Right kidney (tissue), 1 donor: ENCODE results near the gene YWHAG.
"Not testable (repeated sequence)": the region's sequence is repeated elsewhere in the genome, so short reads cannot be mapped to it uniquely, and the experiment has no call there.

Experiments
- DNase-seq: peaks from one replicate; pipeline ENCODE4 v3.0.0-alpha.2; 2016

Gene YWHAG

DNA sequence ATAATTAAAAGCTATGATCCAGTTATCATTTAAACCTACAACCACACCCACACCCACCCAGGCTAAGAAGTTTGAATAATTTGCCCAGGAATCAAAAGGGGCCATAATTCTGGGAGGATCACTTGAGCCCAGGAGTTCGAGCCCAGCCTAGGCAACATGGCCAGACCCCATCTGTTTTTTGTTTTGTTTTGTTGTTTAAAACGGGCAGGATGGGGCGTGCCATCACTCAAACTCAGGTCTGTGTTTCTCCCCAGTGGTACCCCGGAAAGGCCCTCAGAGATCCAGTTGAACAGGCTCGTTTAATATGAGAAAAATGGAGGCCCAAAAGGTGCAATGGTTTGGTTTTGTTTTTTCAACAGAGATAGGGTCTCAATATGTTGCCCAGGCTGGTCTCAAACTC lies 33.0 kb downstream of the YWHAG start:
- DNase-seq: no peak

DNA sequence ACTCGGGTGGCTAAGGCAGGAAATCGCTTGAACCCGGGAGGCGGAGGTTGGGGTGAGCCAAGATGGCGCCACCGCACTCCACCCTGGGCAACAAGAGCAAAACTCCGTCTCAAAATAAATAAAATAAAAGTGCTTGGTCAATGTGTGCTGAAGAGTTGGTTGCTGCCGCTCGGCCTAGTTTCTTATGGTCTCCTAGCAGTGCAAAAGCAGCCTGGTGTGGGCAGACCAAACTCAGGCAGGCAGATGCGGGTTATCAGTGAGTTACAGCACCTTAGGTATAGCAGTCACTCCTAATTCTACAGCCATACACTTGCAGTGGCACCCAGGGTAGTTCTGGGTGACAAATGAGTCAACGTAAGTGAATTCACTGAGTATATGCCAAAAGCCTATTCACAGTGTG lies 33.7 kb downstream of the YWHAG start:
- no peak for DNase-seq

DNA sequence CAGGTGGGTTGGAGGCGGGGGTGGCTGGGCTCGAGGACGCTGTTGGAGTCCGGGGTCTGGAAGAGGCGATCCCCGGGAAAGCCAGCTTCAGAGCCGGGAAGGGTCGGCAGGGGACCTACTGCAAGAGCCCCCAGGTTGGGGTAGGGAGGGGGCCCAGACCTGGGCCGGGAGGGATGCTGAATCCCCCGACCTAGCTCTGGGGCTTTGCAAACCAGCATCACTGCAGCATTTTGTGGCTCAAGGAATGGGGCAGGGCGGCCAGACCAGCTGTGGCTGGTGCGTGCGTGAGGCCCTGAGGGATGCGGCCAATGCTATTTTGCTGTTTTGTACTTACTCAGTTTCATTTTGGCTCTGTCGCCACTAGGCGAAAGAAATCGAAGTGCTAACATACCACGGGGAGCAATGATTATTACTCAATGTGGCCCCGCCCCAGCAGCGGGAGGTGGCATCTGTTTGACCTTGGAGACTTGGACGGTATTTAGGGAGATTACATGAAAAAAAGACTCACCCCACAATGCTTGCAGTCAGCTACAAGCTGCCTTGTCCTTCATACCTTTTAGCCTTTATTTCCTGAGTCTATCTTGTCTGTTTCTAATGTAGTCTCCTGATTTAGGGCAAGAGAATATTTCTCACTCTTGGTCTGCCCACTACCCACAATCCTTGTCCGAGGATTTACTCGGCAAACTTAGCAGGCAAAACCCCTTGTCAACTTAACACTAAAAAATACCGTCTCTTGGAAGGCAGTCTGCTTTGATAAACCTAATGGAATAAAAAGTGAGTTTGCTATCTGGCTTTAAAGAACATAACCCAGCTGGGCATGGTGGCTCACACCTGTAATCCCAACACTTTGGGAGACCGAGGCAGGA lies 40.1 kb downstream of the YWHAG start:
- no peak for DNase-seq

DNA sequence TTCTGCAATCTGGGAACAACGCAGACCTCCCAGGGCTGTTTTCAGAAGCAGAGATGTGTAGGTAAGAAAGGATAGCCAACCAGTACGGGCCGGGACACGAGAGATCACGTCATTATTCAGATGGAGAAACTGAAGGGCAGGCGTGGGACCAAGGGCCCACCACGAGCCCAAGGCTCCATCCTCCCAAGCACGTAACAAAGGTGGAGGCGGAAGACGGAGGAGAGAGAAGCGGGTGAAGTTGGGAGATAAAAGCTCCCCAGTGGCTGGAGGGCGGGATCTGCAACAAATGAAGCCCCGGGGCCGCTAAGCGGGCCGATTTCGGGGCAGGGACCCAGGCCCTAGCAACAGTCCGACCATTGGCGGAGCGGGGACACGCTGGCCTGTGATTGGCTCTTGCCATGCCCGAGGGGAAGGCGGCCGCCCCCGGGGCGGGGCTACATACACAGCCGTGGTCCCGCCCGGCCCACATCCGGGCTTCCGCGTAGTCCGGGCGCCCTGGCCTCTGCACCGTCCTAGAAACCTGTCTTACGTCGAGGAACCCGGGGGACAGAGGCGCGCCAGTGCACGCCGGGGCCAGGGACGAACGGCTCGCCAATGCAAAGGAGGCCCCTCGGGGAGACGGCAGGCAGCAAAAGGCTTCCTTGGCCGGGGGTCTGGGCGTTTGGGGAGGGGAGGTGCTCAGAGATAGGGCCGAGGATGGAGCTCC lies 40.9 kb downstream of the YWHAG start:
- DNase-seq: peak; percentile 93

DNA sequence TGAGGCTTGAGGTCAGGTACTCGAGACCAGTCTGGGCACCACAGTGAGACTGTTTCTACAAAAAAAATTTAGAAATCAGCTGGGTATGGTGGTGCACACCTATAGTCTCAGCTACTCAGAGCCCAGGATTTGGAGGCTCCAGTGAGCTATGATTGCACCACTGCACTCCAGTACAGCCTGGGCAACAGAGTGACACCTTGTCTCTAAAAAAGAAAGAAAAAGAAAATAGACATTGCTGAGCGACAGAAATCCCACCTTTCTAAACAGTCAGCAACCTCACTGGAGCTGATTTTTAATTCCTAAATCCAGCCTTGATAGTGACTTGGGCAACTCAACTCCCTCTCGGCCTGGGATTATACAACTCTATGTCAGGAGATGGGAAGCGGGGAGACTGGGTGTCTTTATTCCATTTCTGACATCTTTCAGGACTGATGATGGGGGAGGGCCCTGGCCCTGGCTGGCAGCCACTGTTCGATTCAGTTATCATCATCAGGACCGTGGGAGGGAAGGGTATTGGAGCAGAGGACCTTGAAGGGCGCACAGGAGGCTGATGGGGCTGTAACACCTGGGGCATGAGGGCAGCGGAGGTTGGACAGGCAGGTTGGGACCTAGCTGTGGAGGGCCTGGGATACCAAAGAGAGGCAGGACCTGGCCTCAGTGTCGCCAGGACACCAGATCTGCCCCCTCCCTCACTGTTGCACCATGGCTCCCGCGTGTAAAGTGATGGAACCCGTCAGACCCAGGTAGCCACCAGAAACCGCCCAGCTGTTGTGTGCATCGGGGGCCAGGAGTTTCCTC lies 41.6 kb downstream of the YWHAG start:
- no peak for DNase-seq

DNA sequence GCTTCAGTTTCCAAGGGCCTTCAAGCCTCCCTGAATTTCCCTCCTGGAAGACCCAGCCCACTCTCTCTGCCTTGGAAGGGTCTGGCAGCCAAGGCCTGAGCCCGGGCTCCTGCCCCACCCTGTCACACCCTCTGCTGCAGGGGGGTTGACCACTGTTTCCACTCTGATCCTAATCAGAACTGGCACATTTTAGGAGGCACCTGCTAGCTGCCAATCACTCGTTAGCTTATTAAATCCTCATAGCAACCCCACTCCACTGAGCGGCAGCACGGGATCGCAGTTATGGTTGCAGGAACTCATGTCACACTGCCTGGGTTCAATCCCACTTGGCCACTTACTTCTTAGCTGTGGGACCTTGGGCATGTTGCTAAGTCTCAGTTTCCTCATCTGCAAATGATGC lies 43.4 kb downstream of the YWHAG start:
- DNase-seq: no peak

DNA sequence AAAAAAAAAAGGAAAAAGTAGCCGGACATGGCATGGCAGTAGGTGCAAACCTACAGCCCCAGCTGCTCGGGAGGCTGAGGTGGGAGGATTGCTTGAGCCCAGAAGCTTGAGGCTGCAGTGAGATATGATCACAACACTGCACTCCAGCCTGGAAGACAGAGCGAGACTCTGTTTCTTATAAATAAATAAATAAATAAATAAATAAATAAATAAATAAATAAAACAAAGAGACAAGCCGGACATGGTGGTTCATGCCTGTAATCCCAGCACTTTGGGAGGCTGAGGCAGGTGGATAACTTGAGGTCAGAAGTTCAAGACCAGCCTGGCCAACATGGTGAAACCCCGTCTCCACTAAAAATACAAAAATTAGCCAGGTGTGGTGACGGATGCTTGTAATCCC lies 44.1 kb downstream of the YWHAG start:
- DNase-seq: not testable (repeated sequence)

DNA sequence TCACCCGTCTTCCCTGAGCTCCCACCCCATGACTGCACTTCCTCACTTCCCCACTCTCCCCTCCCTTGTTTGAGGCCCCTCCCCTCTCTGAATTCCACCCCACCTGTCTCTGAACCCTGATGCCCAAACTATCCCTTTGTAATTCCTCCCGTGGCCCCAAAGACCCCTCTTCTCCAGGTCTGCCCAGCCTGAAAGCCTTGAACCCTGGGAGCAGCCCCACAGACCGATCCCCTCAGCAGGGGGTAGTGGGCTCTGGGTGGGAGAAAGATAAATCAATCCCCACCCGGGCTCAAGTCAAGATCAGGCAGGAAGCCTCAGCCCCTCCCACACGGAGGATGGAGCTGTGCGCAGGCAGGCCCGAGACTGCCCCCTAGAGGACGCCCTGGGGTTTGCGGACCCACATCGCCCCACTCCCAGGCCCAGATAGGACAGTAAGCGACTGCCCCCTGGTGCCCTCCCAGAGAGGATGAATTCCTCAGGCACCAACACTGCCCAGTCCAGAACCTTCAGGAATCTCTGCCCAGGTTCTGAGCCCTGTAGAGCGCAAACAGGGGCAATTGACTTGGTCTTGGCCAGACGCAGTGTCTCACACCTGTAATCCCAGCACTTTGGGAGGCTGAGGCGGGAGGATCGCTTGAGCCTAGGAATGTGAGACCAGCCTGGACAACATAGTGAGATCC lies 44.6 kb downstream of the YWHAG start:
- DNase-seq: peak; percentile 81

DNA sequence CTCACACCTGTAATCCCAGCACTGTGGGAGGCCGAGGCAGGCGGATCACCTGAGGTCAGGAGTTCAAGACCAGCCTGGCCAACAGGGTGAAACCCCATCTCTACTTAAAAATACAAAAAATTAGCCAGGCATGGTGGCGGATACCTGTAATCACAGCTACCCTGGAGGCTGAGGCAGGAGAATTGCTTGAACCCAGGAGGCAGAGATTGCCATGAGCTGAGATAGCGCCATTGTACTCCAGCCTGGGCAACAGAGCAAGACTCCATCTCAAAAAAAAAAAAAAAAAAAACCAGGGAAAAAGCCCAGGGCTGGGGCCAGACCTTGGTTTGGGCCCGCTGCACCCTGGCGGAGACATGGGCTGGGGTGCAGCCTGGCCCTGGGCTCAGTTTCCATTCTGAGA lies 47.0 kb downstream of the YWHAG start:
- DNase-seq: not testable (repeated sequence)

DNA sequence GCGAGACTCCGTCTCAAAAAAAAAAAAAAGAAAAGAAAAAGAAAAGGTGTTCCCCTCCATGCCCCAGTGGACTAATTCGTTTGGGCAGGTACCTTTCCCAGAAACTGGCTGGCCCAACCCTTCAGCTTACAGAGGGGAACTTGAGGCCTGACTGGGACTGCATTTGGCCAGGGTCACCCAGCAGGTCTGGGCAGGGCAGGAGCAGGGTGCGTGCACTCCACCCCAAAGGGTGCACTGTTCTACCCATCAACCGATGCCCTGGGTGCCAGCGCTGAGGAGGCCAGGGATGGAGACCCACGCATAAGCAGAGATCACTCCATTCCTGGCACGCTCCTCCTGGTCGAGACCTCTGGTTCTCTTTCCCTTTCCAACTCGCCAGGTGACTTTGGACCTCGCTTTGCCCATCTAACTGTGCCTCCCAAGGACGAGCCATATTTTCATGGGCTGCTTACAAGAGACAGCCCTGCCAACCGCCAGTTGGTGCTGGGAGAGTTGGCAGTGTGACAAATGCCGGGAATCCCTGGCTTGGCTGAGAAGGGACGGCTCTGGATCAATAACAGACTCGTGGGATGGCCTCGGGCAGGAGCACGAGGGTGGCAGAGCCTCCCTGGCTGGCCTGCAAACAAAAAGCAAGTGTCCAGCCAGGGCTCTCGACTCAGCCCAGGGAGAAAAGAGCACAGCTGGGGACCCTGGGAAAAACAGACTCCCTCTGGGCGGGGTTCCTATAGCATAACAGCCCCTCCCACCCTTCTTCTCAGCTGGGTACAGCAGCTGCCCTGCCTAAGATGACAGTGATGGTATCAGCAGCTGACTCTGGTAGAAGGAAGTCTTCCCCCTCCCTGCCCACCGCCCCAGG lies 48.5 kb downstream of the YWHAG start:
- no peak for DNase-seq

DNA sequence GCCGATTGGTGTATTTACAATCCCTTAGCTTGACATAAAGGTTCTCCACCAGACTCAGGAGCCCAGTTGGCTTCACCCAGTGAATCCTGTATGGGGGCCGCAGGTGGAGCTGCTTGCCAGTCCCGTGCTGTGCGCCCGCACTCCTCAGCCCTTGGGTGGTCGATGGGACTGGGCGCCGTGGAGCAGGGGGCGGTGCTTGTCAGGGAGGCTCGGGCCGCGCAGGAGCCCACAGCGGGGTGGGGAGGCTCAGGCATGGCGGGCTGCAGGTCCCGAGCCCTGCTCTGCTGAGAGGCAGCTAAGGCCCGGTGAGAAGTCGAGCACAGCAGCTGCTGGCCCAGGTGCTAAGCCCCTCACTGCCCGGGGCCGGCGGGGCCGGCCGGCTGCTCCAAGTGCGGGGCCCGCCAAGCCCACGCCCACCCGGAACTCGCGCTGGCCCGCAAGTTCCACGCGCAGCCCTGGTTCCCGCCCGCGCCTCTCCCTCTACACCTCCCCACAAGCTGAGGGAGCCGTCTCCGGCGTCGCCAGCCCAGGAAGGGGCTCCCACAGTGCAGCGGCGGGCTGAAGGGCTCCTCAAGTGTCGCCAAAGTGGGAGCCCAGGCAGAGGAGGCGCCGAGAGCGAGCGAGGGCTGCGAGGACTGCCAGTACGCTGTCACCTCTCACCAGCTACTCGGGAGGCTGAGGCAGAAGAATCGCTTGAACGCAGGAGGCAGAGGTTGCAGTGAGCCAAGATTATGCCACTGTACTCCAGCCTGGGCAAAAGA lies 49.3 kb downstream of the YWHAG start:
- DNase-seq: not testable (repeated sequence)

DNA sequence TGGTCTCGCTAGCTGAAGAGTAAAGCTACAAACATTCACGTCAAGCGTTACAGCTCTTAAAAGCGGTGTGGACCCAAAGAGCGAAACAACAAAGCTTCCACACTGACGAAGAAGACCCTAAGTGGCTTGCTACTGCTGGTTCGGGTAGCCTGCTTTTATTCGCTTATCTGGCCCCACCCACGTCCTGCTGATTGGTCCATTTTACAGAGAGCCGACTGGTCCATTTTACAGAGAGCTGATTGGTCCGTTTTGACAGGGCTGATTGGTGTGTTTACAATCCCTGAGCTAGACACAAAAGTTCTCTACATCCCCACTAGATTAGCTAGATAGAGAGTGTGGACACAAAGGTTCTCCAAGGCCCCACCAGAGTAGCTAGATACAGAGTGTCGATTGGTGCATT lies 49.9 kb downstream of the YWHAG start:
- not testable (repeated sequence) for DNase-seq

DNA sequence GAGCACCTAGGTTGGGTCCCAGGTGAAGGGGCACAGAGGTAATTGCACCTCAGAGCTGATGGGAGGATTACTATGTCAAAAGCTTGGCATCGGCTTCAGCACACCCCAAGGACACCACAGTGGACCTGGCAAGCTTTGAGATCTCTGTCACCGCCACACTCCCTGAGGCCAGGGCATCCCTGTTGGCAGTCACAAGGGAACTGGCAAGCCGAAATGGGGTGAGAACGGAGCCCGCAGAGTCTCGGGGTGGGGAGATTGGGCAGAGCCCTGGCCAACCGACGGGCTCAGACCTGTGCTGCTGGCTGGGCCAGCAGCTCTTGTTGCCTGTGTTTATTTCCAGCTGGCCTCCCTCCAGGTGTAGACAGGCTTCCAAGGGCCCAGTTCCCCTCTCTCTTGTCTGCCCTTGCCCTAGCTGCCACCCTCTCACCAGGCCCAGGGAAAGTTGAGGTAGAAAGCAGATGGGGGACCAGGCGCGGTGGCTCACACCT lies 53.9 kb downstream of the YWHAG start:
- no peak for DNase-seq

DNA sequence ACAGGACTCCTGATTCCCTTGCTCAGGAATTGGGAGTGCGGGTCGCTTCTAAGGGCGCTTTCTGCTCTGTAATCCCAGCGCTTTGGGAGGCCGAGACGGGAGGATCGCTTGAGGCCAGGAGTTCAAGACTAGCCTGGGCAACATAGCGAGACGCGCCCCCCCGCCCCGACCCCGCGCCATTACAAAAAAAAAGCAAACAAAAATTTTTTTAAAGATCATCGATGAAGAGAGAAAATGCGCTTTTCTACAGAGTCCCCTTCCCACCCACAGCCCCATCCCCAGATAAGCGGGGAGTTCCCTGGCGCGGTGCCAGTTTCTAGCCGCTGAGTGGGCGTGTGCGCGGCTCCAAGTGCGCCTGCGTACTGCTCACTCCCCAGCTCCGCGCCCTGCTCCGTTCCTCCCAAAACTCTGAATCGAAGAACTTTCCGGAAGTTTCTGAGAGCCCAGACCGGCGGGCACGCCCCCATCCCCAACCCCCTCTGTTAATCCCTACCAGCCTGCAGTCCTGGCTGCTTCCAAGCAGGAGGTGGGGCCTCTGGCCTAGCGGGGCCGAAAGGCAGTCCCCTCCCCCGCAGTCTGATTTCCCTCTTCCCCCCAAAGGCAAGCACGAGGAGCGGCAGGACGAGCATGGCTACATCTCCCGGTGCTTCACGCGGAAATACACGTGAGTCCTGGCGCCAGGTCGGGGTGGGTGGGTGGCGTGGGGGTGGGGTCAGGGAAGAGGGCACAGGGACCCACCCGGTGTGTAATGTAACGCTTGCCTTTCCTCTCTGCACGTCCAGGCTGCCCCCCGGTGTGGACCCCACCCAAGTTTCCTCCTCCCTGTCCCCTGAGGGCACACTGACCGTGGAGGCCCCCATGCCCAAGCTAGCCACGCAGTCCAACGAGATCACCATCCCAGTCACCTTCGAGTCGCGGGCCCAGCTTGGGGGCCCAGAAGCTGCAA lies 55.3 kb downstream of the YWHAG start:
- DNase-seq: peak; percentile 87

DNA sequence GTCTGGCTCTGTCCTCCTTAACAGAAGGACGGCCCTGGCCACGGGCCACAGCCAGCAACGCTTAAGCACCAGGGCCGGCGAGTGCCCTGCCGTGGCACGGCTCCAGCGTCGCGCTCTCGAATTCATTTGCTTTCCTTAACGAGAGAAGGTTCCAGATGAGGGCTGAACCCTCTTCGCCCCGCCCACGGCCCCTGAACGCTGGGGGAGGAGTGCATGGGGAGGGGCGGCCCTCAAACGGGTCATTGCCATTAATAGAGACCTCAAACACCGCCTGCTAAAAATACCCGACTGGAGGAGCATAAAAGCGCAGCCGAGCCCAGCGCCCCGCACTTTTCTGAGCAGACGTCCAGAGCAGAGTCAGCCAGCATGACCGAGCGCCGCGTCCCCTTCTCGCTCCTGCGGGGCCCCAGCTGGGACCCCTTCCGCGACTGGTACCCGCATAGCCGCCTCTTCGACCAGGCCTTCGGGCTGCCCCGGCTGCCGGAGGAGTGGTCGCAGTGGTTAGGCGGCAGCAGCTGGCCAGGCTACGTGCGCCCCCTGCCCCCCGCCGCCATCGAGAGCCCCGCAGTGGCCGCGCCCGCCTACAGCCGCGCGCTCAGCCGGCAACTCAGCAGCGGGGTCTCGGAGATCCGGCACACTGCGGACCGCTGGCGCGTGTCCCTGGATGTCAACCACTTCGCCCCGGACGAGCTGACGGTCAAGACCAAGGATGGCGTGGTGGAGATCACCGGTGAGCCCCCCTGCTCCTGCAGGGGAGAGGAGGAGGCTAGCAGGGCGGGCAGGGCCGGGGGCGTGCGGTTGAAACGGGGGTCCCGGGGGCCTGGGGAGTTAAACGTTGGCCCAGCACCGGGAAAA lies 56.2 kb downstream of the YWHAG start, which contains the start of gene HSPB1:
HSPB1 (plus strand) TSS at position 327 of the 855 bp plus-strand sequence; CDS start at position 367, 40 bp downstream.
- DNase-seq: peak; percentile 90

DNA sequence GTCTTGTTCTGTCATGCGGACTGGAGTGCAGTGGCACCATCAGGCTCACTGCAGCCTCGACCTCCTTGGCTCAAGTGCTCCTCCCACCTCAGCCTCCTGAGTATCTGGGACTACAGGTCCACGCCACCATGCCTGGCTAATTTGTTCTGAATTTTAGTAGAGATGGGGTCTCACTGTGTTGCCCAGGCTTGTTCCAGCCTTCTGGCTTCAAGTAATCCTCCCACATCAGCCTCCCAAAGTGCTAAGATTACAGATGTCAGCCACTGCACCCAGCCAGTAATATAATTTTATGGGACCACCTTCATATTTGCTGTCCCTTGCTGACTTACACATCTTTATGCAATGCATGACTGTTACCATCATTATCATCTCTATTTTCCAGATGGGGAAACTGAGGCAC lies 57.8 kb downstream of the YWHAG start:
- no peak for DNase-seq

DNA sequence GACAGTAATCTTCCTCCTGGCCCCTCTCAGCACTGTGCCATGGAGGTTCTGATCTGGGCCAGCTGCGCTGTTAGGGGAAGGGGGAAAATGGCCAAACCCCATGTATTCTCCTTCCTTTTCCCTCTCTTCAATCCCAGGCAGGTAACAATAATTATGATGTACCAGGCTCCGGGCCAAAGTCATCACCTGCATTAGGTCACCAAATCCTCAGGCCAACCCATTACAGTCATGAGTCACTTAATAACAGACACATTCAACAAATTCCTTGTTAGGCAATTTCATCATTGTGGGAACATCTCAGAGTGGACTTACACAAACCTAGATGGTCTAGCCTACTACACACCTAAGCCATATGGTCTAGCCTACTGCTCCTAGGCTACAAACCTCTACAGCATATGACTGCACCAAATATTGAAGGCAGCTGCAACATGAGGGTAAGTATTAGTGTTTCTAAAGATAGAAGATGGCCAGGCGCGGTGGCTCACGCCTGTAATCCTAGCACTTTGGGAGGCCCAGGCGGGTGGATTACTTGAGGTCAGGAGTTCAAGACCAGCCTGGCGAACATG lies 58.5 kb downstream of the YWHAG start:
- DNase-seq: no peak
